NCI-H2196 (cell line): ENCODE data around the gene PTGR3.

Source experiments
- DNase-seq: peaks from one replicate; lab custom pipeline; 2025; ENCODE audit not compliant: unreplicated experiment; lab: John Stamatoyannopoulos, UW

The PTGR3 gene

GRCh38 chr18:75216212-75216910 lies 7.4 kb upstream of the PTGR3 start:
- no peak for DNase-seq

GRCh38 chr18:75215663-75216062 lies 6.7 kb upstream of the PTGR3 start:
- DNase-seq: no peak

DNA sequence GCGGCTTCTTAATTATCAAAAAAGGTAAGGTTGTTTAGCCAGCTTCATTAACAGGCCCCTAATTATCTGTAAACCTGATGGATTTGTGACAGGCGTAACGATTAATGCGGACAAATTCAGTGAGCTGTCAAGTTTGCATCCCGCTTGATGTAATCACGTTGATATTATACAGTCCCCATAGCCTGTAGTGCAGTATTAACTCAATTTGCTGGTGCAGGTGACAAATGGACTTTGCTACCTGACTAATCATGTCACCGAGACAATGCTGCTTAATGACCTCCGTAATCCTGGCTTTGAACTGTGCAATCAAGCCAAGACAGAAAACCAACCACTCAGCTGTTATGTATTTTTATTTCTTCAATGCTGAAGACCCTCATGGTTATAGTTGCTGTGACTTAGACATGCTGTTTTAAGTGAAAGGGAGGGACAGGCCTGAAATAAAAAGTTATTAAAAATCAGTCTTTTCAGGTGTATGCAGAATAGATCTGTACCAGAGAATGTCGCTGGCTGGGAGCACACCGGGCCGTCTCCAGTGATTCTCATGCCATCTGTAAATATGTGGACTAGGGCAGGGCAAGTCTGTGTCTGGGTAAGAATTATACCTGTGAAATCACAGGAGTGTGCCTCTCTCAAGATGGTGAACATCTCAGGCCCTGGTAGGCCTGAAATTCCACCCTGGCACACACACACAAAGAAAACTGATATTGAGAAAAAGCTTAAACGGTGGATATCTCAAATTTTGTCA lies 6.0 kb upstream of the PTGR3 start:
- no peak for DNase-seq

DNA sequence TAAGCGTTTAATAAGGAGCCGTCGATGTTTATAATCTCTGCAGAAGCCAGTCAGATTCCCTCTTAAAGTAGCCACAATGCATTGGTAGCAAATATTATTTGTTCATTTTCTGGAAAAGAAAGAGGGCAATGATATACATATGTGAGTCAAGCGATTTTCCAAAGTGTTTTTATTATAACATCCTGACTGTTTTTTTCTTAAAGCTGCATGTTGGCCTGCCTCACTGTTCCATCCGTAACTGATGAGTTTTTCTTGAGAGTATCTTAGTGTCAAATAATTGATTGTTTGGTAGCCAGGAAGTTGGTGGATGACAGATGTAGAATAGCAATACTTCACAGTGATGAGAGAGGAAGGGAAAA lies 5.4 kb upstream of the PTGR3 start:
- no peak for DNase-seq

DNA sequence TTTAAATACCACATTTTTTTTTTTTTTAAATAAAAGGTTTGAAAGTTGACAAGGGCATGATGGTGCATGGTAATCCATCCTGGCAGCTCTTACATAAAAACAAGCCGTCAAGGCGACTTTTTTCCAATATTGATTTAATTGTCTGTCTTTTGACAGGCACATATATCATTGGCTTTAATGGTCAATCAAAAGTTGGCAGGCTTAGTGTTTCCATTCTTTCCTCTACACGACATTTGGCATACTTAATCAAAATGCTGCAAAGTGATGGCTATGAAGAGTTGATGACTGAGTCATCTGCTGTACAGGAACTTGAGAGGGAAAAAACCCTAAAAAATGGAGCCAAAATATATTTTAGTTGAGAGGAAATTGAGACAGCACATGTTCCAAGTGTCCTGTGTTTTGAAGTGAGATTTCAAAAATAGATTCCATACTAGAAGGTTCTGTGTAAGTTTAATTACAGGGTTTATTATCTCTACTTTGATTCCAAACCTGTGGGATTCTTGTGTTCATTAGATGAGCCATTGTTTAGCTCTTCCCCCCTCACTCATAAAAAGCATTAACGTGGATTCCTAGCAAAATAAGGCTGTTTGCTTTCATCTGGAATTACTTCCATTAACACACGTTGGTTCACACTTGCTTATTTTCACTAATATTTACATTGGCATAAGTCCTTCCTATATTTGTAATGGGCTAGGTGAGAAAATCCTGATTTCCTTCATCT lies 4.8 kb upstream of the PTGR3 start:
- no peak for DNase-seq

DNA sequence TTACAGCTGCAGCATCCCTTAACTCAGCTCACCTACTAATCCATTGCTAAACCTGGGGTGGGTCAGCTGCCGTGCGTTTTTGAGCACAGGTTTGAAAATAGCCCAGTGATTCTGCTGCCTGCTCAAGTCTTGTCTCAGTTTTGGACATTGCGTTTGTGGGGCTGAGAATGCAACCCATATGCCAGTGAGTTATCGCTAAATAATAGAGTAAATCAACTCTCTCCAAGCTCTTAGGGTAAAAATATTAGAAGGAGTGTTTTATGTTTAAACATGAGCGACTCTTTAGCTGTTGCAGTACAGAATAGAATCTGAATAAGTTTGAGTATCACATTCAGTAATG lies 3.8 kb upstream of the PTGR3 start:
- no peak for DNase-seq

GRCh38 chr18:75211953-75212750 lies 3.2 kb upstream of the PTGR3 start:
- no peak for DNase-seq

GRCh38 chr18:75211626-75211952 lies 2.6 kb upstream of the PTGR3 start:
- no peak for DNase-seq

DNA sequence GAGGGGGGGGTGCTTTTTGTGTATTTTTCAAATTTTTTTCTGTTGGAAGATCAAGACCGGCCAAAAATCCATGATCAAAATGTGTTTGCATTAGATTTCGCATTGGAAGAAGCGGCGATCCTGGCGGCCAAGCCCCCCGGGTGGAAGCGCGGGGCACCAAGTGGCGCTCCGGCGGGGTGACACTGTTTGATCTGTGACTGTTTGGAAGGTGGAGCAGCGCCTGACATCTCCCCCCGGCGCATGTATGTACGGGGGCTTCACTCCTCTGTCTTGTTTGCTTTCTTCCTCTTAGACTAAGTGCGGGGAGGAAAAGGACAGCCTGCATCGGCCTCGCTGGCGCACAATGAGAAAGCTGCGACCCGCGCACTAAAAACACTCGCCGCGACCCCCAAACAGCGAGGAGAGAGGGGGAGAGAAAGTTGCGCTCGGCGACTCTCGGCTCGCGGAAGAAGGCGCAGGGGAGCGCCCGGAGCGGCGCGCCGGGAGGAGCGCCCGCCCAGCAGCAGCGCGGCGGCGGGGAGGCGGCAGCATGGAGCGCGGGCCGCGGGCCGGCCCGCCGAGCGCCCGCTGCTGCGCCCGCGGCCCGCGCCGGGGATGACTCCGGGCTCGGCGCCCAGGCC lies 2.2 kb upstream of the PTGR3 start:
- DNase-seq: no peak

DNA sequence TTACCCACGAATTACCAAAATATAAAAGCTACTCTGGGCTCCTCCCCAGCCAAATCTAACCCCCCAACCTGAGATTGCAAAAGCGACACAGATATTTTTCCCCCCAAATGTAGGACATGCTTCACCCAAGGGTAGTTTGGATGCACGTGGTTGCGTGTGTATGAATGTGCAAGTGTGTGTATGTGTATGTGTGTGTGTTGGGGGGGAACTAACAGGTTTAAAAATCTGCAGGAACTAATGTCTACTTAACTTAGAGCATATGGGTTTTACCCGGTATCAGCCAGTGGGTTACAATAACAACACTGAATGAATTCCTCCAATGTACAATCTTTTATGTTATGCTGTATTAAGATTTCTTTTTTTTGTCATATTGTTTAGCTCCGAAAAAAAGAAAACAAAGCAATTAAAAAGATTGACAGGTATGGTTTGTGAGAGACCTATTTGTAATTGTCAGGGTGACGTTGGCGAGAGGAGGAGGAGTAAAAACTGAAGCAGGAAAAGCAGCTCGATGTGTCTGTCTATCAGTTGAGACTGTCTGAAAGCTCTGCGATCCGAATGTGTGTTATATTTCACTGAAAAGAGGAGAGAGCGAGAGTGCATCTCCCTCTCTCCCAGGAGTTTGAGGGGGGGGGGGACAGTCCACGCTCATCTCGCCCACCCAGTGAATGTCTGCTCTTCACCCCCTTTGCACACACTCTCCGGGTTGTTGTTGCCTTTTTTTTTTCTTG lies 1.5 kb upstream of the PTGR3 start, which contains the start of gene TSHZ1:
TSHZ1 (plus strand) TSS at position 524 of the 728 bp plus-strand sequence. CDS start 1,080 bp downstream, outside the sequence.
- DNase-seq: peak; percentile 84

GRCh38 chr18:75209951-75210258 lies 966 bp upstream of the PTGR3 start:
- DNase-seq: no peak

- no peak for DNase-seq
Measured at GRCh38 chr18:75208836-75209128, 157 bp downstream of the PTGR3 start.

GRCh38 chr18:75208155-75208835 lies 644 bp downstream of the PTGR3 start:
- peak; percentile 28 for DNase-seq

DNA sequence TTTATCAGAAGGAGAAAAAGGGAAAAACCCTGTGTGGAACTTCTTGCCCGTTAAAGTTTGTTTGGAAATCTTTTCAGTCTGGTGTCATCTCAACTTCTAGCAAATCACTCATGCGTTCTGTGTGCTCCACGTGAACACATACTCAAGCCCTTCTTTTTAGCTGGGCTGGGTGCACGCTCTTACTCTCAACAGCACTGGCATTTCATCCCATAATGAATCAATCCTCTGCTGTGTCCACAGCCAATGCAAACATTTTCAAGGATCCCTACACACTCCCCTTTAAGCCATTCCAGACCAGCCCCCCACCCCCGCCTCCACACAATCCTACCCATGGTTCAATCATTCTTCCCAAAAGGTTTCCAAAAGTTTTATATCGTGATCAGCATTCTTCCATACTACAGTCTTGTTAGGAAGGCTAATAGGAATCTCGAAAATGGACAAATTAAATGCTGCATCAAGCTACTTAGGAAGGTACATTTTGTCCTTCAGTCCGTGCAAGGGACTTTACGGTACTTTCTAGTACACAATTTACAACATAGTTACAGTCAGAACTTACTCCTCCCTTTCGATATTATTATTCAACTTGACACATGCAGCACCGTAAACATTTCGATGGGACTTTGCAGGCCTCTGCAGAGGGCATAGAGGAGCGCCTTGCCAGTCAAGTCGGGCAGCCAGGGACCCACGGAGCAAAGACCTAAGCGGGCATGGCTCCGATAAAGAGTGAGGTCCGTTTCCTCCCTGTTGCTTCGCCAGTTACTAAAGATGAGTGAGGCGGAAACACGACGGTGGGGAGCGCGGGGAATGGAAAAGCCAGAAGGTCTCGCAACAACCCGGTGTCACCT lies 1.4 kb downstream of the PTGR3 start:
- DNase-seq: no peak

DNA sequence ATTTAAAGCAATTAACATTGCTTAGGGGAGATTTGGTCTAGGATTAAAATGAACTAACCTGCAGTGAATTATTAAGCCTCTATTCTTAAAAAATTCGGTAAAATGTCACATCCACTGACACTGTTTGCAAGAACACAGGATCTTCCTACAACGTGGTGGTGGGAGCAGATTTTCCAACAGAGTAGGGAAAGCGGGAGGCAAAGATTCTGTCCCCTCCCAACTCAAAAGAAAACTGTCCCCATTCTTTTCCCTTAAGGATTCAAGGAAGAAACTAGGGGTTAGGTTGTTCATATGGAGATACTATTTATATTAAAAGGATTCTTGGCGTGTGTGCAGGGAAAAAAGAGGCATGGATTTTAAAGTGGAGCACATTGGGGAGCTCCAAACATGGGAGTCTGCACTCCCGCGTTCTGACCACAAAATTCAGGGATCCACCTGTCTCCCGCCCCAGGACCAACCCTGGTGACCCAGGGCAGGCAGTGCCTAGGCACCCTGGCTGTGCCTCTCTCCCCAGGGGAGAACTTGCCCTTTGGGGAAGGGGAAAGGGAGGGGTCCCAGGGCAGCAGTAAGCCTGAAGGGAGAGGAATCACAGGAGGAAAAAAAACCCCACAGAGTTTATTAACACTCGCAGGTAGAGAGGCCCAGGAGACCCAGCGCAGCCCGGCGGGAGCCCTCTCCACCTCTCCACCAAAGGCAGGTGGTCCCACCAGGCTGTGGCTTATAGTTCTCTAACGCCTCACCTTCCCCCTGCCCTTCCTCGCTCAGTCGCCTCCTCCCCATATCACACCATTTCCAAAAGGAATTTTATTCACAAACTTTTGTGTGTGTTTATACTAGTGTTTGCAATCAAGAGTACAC lies 2.3 kb downstream of the PTGR3 start:
- no peak for DNase-seq

- DNase-seq: no peak
Measured at GRCh38 chr18:75205514-75206132, 3.3 kb downstream of the PTGR3 start.

GRCh38 chr18:75204732-75205513 lies 4.0 kb downstream of the PTGR3 start:
- no peak for DNase-seq
